ELR (cell line): Measurements from ENCODE around the gene MATN1.
A peak's percentile ranks its signal among the peaks of the same experiment; 100 is the strongest.

Source experiments
- DNase-seq: peaks from one replicate; pipeline ENCODE4 v3.0.0-alpha.2; 2015; ENCODE audit warnings: low read depth

The MATN1 gene

DNA sequence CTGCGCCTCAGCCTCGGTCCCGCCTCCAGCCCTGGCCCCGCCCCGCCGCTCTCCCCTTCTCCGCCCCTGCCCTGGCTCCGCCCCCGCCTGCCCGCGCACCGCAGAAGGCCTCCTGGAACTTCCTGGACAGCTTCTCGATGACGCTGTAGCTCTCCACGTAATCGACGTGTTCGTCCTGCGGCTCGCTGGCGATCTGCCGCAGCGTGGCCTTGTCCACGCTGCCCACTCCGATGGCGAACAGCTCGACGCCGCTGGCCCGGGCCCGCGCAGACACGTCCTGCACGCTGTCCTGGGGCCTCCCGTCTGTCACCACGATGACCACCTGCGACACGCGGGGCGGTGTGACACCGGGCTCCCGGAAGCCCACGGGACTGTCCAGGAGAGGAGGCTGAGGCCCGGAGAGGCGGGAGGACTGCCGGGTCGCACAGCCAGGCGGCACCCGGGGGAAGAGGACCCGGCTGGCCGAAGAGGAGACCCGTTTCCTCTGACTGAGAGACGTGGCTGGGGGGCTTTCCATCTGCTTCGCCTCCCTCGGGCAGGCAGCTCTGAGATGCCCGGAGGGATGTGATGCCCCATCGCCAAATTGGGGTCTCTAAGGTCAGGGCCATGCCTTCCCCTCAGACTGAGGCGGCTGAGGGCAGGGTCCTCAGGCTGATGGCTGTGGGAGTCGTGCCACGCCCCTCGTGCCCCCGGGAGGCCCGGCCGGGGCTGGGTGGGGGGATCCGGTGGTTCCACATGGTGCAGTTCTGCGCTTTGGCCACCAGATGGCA lies 4.6 kb downstream of the MATN1 start:
- DNase-seq, result peak; percentile 96

DNA sequence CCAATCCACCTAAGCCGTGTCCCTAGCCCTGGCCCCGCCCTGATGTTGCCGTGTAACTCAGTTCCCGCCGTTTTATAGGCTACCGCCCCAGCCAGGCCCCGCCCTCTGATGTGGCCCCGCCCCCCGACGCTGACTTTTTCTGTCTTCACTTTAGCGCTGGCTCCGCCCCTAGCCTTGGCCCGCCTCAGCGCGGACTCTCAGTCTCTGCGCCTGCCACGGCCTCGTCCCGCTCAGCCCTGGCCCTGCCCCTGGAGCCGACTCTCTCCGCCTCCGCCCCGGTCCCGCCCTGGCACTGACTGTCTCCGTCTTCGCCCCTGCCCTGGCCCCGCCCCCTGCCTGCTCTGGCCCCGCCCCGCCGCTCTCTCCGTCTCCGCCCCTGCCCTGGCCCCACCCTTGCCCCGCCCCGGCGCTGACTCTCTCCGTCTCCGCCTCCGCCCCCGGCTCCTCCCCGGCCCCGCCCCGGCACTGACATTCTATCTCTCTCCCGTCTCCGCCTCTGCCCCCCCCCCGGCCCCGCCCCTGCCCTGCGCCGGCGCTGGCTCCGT lies 5.2 kb downstream of the MATN1 start:
- DNase-seq, result peak; percentile 93

DNA sequence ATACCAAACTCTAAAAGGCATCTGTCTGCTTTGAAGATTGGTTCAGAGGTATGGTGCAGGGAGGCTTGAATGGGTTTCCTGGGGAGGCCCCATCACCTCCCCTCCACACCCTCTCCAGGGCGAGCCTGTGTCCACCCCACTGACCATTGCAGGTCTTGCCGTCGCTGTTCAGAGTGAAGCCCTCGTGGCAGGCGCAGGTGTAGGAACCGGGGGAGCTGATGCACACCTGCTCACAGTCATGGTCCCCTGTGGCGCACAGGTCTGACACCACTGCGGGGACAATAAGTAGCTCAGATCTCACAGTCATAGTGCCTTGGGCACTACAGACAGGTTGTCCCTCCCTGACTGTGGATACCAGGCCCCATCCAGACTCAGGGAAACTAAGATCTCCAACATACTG lies 6.7 kb downstream of the MATN1 start:
- DNase-seq, result no peak

DNA sequence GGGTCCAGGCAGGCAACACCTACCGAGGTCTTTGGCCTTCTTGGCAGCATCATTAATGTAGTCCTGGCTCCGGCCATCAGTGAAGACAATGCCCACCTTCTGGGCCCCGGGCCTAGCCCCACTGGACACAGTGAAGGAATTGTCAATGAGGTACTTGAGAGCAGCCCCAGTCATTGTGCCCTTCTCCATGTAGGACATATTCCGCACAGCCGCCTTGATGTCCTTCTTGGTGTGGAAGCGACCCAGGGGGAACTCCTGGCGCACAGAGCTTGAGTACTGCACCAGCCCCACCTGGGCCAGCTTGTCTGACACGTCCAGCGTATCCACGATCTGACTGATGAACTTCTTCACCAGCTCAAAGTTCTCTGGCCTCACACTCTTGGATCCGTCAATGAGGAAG lies 7.5 kb downstream of the MATN1 start:
- no peak for DNase-seq

DNA sequence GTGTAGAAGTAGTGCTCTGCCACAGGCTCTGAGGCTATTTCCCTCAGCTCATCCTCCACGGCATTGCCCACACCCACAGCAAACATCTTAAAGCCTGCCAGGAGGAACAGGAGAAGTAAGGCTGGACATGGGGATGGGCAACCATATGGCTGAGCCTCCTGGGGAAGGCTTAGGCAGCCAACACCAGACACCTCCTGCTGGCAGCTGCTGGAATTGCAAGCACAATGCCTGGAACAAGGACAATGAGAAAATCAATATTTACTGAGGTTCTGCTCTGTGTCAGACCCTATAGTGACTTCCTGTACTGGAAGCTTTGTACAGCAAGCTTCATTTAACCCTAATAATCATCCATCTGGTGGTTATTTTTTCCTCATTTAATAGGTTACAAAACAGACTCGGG lies 8.2 kb downstream of the MATN1 start:
- peak; percentile 20 for DNase-seq

DNA sequence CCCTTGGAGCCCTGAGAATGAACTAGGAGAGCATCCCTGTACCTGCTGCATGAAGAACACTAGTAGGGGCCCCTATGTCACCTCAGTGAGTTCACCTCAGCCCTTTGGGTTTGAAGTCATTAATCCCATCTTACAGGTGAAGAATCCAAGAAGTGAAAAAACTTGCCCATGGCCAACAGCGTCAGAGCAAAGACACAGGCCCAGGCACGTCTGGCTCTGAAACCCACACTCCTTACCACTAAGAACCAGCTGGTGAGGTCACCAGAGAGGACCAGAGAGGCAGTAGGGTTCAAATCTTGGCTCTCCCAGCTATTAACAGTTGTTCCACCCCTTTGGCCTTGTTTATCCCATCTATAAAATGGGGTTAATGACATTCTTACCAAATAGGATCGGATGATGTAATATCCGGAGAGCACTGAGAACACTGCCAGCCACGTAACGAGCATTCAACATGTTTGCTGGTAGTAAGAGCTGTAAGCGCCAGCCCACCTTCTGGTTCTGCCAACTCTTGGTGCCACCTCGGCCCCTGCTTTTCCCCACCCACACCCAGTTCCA lies 8.8 kb downstream of the MATN1 start:
- no peak for DNase-seq

DNA sequence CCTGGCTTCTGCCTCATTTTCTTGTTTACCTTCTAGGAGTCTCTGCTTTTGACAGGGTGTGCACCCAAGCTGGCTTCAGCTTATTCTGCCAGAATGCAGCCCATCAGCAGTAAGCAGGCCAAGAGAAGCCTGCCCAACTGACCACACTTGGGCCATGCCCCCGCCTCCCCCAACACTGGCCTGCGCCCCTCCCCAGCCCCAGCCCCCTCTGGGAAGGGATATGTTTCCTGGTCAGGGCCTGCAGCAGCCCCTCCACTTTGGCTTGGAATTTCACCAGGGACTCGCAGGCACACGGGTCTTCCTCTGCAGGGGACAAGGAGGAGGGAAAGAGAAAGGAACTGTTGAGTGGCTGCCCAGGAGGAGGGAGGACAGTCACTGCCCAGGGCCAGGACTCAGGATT lies 9.4 kb downstream of the MATN1 start:
- DNase-seq, result no peak

DNA sequence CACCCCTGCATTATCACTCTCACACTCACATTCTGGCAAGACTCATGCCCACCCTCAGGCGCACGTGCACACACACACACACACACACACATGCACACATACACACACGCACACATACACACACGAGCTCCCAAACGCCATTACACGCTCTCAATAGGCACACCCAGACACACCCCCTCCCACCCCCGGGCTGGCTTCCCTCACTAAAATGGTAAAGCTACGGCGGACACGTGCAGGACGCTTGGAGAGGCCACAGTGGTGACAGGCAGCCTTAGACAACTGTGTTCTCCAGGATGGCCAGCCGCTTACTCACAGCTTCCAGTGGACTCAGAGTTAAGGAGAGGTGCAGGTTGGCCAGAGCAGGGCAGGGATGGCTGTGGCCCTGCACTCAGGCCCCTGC lies 10.1 kb downstream of the MATN1 start:
- no peak for DNase-seq

DNA sequence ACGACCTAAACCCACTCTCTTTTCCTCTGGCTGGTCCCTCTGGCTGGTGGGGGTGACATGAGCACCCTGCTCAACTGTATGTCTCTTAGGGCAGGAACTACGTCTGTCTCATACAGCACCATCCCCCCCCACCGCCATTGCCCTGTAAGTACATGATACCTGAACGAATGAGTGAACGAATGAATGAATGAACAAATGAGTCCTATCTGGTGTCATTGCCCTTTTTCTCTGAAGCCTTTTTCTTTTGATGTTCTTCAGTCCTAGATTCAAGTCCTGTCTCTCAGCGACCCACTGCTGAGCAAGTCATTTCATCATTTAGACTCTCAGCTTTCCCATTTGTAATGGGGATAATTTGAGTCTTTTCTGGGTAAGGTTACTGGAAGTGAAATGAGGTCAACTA lies 10.8 kb downstream of the MATN1 start:
- DNase-seq, result no peak

DNA sequence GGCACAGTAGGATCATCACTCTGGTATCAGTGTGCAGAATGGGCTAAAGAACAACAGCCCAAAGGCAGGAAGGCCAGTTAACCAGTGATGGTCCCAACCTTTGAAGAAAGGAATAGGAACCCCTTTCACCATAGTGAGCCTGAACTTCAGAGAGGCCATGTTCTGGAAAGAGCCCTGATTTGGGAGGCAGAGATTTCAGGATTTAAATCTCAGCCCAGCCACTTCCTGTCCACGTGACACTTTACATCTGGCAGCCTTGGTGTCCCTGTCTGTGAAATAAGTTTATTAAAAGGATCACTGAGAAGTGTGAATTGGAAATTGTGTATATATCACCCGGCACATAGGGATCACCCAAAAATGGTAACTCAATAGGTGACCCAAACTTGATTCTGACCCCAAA lies 13.0 kb downstream of the MATN1 start:
- no peak for DNase-seq

DNA sequence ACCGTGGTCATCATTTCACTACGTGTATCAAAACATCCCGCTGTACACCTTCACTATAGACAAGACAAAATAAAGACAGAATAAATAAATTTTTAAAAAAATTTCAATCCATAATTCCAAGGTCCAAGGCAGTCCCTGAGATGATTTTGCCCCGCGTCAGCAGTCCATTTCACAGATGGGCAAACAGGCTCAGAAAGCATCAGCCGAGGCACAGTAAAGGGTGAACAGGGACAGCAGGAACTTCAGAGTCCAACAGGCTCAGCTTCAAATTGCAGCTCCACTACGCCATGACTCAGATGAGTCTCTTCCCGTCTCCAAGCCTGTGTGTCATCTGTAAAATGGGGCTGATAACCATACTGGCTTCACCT lies 15.0 kb downstream of the MATN1 start:
- peak; percentile 12 for DNase-seq

DNA sequence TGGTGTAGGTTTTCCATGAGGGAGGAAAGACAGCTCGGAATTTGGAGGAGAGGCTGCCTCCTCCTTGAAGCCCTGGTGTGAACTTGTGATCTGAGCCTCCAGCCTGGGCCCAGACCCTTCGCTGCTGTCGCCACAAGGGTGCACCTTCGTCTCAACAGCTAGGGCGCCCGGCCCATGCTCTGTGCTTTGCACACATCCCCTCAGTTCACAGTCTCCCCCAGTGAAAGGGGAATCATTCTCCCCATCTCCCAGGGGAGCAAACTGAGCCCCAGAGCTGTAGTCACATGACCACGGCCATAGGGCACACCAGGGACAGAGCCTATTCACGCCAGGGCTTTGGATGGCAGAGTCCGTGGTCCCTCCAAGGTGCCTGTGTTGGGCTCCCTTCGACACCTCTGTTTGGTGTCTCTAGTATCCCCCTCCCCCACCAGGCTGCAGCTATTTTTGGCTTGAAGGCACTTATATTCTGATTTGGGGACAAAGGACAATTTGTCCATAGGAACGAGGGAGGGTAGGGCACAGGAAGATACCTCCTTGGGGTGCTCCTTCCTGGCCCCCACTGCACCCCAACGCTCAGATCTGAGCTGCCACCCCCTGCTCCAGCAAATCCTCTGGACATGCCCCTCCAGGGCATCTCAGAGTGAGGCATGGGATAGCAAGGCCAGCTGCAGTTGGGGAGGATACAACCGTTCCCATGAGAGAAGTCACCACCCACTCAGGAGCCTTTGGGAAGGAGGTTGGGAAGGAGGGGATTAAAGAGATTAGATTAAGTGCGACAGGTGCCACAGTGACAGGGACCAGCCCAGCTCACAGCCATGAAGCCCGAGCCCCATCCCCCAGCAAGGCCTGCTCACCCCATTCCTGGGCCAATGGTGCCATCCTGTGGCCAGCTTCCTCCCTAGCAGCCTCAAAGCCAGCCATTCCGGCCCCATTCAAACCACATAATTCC lies 15.7 kb downstream of the MATN1 start:
- DNase-seq, result peak; percentile 69

DNA sequence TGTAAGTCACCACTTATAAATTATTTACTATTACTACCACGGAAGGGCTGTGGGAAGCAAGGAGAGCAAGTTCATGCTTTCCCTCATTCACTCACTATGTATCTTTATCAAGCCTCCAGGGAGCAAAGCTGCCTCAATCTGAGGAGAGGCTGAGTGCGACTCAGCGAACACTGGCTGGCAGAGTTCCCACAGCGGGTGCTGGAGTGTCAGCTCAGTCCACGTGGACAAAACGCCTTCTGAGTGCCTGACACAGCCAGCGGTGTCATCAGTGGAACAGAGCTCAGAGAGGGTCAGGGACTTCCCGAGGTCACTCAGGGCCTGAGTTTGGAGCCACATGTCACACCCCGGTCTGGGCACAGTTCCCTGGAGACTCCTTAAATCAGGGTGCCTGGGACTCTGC lies 16.9 kb downstream of the MATN1 start:
- DNase-seq, result peak; percentile 19

DNA sequence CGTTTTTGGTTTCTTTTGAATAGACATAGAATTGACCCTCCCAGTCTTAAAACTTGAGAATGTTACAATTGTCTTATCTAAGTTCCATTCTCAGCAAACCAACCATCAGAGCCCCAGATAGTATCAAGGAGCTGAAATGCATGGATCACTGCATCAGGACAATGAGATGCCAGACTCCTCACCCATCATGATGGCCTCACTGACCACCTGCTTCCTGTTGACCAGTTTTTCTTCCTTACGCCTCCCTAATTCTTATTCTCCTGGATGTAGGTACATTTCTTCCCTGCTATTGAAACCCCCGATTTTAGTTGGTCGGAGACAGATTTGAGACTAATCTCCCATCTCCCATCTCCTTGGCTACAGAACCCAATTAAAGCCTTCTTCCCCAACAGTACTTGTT lies 17.7 kb downstream of the MATN1 start:
- DNase-seq, result no peak

DNA sequence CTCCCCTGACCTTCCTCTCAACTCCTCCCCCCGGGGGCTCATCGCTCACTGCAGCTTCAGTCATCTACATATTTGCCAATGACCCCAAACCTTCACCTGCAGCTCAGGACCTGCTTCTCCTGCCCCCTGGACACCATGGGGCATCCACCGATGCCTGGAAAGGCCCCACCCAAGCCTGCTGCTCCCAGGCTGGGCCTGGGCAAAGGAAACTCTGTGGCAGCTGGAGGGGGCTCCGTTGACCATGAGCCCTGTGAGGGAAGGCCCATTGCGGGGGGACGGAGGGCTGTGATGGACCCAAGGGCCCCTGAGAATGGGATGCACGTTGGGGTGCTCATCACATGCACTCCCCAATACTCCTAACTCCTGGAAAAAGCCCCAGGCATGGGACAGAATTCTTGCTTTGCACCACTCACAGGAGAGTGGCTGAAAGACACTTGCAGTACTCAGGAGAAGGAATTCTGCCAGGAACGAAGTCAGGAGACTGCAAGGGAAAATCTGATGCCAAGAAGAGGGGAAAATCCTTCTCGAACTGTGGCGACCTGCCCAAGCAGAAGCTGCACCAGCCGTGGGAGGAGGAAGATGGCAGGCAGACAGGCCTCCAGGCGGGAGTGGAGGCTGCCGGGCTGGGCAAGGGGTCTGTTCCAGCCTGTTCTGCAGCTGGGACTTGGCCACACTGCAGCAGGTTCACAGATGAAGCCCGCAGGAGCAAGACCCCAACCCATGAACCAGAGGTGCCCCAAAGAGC lies 18.4 kb downstream of the MATN1 start:
- DNase-seq, result no peak

DNA sequence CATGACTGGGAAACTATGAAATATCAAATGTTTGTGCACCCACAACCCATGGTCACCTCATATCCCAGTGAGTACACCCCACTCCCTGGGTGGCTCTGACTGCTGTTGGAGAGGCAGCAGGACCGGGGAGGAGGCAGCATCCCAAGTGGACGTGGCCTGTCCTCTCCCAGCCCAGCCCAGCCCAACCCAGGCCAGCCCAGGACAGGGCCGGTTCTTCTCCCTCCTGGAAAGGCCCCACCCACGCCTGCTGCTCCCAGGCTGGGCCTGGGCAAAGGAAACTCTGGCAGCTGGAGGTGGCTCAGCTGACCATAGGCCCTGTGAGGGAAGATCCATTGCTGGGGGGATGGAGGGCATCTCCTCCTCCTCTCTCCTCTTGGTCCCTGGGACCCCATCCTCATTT lies 19.1 kb downstream of the MATN1 start:
- DNase-seq, result peak; percentile 7

DNA sequence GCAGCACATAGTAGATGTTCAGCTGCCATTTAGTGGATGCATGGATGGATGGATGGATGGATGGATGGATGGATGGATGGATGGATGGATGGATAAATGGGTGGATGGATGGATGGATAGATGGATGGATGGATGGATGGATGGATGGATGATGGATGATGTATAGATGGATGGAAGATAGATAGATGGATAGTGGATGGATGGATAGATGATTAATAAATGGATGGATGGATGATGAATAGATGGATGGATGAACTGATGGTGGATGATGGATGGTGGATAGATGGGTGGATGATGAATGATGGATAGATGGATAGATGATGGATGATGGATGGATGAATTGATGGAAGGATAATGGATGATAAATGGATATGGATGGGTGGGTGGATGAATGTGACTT lies 20.6 kb downstream of the MATN1 start:
- DNase-seq, result no peak

DNA sequence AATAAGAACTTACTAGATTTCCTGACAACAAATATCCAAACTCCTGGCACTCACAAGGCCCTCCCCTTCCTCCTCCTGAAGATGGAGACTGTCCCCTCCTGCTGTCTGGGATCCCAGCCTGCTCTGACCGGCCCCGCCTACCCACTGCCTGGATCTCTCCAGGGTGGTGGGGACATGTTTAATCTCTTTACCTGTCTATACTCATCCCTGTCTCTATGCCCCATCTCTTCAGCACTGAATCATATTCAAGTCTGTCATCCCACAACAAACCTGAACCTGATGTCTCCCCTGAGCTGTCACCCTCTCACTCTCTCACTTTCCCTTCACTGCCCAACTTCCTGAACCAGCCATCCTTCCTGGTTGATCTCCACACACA lies 22.1 kb downstream of the MATN1 start:
- DNase-seq, result no peak

DNA sequence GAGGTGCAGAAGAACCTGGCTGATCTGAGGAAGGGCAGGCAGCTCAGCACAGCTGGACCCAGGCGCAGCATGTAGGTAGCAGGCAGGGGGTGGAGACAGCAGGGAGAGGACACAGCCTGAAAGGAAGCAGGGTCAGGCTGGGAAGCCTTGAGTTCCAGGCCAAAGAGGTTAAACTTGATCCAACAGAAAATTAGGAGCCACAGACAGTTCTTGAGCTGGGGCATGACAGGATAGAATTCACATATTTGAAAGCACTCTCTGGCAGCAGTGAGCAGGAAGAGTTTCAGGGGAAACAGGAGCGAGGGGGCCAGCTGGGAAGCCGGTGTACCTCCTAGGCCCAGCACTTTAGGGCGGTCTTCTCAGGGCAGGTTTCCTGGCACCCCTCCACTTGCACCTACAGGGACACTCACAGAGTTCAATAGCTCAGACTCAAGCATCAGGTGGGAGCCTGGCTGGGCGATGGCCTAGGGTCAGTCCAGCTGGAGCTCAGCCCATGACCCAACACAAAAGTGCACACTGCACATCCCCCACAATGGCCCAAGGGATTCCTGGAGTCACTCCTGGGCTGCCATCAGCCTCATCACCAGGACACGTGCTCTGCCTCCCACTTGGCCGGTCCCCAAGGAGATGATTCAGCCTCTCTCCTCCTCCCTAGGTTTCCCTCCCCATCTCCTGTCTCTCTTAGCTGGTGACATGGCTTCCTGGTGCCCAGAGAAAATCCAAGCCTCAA lies 22.7 kb downstream of the MATN1 start:
- peak; percentile 67 for DNase-seq

DNA sequence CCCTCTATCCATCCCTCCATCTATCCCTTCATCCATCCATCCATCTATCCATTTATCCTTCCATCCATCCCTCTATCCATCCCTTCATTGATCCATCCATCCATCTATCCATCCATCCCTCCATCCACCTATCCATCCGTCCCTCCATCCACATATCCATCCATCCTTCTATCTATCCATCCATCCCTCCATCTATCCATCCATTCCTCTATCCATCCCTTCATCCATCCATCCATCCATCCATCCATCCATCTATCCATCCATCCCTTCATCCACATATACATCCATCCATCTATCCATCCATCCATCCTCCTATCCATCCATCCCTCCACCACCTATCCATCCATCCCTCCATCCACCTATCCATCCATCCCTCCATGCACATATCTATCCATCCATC lies 23.6 kb downstream of the MATN1 start:
- DNase-seq, result no peak

DNA sequence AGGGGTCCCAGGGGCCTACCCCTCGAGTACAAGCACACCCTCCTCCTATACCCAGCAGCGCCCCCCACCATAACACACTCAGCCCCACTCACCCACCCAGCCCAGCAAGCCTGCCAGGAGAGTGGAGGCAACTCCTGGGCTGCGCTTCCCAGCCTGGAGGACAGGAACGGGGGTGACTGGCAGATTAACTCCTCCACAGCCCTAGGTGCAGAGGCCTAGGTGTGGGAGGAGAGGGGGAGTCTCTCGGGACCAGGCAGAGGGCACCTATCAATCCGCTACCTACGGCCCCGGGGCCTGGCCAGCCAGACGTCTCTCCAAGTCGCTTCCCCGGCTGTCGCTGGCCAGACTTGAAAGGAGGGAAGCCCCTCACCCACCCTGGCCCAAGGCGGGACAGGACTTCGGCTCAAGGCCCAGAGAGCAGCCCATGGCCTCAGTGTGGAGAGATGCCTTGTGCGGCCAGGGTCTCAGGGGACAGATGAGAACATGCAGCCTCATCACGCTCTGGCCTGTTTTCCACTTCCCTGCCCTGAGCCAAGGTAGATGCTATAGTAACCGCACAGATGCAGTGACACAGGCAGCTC lies 24.9 kb downstream of the MATN1 start:
- DNase-seq, result no peak
